Suppressor macrophage treated with lipopolysaccharide for 4 hours (primary cell): ENCODE data around the gene CXorf58.
"Not testable (repeated sequence)": the region's sequence is repeated elsewhere in the genome, so short reads cannot be mapped to it uniquely, and the experiment has no call there.

Experiments
- DNase-seq: peaks from one replicate; pipeline ENCODE4 v3.0.0-alpha.2; 2020

Gene CXorf58

GRCh38 chrX:23907498-23908218, at the start of gene CXorf58, which contains the start of gene APOO:
Gene CXorf58, plus strand, starts transcription at chrX:23908006. Its CDS starts 2,297 bp downstream, at chrX:23910303.
Gene APOO, minus strand, starts transcription at chrX:23907938. Its CDS starts 236 bp downstream, at chrX:23907702.
- peak; percentile 94 for DNase-seq

DNA sequence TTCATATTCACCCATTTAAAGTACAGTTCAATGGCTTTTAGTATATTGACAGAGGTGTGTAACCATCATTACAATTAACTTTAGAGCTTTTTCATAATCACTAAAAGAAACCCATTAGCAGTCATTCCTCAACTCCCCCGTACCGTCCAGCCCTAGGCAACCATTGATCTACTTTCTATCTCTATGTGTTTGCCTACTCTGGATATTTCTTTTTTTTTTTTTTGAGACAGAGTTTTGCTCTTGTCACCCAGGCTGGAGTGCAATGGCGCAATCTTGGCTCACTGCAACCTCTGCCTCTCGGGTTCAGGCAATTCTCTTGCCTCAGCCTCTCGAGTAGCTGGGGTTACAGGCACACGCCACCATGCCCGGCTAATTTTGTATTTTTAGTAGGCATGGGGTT, 48.6 kb upstream of the CXorf58 start:
- not testable (repeated sequence) for DNase-seq

- no peak for DNase-seq
Observed at GRCh38 chrX:23861215-23861896, 46.5 kb upstream of the CXorf58 start.

DNA sequence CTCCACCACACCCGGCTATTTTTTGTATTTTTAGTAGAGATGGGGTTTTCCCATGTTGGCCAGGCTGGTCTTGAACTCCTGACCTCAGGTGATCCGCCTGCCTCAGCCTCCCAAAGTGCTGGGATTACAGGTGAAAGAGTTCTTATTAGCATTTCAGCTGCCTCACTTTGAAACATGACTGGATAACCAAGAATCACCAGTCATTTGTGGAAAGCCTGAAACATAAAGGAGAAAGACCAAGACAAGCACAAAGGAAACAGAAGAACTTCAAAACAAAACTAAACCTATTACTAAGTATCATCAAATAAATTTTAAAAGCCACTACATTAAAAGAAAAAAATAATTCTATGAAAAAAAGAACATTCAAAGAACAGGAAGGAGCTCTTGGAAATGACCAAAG, 45.9 kb upstream of the CXorf58 start:
- DNase-seq: not testable (repeated sequence)

- DNase-seq: no peak
Observed at GRCh38 chrX:23864742-23865326, 43.0 kb upstream of the CXorf58 start.

DNA sequence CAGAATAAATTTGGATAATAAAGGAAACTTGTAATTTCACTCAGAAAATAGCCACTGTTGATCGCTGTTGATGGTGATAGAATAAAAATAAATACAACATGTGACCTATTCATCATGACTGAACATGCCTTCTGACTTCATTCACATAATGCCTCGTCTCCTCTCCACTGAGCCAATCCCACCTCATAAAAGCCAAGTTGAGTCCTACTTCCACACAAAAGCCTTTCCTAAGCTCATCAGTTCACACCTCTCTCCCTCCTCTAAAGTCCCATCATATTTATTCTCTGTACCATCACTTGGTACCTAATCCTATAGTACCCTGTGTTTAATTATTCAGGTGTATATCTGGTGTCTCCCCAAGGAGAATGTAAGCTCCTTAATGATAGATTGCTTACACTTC, 37.8 kb upstream of the CXorf58 start:
- no peak for DNase-seq

GRCh38 chrX:23871905-23872546, 35.8 kb upstream of the CXorf58 start:
- DNase-seq: peak; percentile 80

DNA sequence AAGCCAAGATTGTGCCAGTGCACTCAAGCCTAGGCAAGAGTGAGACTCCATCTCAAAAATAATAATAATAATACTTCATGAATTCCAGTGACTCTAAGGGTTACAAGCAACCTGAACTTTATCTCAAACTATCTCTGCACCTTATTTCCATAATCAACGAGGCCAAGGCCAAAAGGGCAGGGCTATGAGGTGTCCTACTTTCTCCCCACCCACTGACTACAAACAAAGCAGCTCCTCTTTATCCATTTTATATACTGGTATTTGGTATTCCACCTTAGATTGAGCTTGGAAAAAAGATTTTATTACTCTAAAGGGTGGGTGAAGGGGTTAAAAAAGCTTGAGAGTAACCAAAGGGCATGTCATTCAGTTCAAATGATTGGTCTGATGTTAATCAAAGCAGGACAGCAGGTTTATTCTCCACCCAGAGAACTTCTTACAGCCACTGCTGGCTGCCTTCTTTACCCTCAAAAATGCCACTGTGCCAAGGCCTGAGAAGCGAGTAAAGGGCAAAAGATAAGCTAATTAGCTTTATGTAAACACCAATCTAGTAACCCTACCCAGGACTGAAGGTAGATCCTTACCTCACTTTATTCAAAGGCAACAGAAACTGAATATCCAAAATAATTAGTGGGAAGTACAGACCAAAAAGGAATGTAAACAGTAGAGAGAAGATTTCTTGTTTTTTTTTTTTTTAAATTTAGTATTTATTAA, 28.3 kb upstream of the CXorf58 start:
- DNase-seq: no peak

DNA sequence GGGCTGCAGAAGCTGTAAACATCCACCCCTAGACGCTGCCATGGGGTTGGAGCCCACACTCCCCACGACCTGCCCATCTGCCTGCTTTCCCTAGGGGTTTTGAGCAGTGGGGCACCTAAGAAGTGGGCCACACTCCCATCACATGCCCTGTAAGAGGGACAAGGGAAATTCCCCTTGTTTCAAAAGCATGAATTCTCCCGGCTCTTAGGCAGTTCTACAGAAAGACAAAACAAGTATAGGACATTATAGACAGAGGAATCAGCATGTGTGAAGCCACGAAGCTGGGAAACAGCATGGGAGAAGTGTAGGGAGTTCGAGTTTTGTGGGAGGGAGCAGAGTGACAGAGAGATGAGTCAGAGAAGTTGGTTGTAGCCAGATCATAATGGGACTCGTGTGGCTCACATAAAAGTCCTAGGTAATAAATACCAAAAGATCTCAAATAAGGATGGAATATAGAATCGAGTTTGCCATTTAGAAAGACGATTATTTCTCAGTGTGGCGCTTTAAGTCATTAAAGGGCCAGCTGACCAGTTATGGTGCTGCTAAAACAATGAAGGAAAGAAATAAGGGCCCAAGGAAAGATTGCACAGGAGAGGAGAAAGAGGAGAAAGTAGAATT, 24.0 kb upstream of the CXorf58 start:
- DNase-seq: peak; percentile 80

DNA sequence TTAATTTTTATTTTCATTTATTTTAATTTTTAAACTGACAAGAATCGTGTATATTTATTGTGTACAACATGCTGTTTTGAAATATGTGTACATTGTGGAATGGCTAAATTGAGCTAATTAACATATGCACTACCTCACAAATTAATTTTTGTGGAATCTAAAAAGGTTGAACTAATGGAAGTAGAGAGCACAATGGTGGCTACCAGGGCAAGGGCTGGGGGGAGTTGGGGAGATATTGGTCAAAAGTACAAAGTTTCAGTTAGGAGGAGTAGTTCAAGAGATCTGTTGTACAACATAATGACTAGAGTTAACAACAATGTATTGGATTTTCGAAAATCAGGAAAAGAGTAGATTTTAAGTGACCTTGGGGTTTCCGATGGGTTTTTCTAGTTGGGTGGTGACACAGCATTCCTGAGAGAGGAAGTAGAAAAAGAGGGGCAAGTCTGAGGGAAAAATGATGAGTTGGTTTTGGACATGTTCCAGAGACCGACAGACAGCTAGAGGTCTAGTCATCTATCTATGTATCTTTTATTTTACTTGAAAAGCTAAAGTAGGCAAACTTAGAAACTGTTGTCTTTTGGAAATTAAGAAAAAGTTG, 23.3 kb upstream of the CXorf58 start:
- DNase-seq: peak; percentile 85

- DNase-seq: no peak
Observed at GRCh38 chrX:23885803-23886202, 22.0 kb upstream of the CXorf58 start.

- DNase-seq: no peak
Observed at GRCh38 chrX:23887451-23887850, 20.4 kb upstream of the CXorf58 start.

DNA sequence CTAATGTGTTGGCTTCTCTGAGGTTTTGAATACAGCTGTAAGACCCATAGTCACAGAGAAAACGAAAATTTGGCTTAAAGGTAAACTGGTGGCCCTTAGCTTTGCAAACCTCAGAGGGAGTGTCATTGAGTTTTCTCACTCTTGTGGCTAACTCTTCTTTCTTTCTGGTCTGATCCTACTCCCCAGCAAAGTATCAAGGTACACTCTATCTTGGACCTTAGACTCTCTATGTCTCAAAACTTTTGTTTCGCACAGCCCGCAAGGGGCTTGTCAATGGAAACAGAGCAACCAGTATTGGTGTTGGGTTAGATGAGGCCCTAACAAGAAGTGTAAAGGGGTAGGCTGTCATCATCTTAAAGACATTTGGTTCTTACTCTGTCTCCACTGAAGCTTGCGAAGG, 19.9 kb upstream of the CXorf58 start:
- no peak for DNase-seq

DNA sequence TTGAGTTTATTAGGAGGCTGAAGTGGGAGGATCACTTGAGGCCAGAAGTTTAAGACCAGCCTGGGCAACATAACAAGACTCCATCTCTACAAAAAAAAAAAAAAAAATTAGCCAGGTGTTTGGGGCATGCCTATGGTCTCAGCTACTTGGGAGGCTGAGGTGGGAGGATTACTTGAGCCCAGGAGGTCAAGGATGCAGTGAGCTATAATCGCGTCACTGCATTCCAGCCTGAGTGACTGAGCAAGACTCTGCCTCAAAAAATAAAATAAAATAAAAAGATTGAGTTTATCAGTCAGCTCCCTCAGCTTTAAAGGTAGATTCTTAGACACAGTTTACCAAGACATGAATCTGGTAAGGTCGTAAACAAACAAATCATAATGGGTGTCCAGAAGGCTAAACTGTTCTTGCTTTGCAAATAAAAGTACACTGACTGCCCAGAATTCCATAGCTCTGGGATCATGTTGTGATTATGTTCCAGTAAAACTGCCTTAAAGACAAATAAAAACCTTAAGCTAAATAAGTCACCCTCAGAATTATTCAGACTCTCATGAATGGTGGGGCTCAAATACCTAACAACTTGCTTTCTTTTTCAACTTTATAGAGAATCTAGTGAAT, 18.8 kb upstream of the CXorf58 start:
- DNase-seq: no peak

- no peak for DNase-seq
Observed at GRCh38 chrX:23890933-23891332, 16.9 kb upstream of the CXorf58 start.

GRCh38 chrX:23894993-23895392, 12.8 kb upstream of the CXorf58 start:
- not testable (repeated sequence) for DNase-seq

DNA sequence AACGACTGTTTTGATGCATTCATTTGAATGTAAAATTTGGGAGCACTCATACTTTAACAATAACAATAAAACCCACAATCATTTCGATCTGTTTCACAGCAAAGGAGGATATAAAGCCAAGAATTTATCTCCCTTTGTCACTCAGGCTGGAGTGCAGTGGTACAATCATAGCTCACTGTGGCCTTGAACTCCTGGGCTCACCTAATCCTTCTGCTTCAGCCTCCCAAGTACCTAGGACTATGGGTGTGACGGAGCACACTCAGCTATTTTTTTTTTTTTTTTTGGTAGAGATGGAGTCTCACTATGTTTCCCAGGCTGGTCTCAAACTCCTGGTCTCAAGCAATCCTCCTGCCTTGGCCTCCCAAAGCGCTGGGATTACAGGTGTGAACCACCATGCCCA, 11.3 kb upstream of the CXorf58 start:
- not testable (repeated sequence) for DNase-seq

DNA sequence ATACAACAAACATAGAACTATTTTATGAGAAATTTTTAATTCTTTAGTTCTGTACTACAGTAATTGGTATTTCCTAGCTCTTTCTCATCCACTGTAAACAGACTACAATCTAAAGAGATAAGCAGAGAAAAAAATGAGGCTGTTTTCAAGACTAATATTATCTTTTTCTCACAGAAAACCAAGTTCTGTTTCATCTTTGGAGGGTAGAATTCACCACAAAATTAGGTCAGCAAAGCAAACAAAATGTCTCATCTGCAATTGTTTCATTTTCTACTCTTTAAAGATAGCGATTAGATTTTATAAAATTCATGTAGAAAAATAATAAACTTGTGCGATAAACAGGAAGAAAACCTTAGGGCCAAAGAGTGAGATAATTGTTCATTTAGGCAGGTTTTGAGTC, 10.8 kb upstream of the CXorf58 start:
- no peak for DNase-seq

DNA sequence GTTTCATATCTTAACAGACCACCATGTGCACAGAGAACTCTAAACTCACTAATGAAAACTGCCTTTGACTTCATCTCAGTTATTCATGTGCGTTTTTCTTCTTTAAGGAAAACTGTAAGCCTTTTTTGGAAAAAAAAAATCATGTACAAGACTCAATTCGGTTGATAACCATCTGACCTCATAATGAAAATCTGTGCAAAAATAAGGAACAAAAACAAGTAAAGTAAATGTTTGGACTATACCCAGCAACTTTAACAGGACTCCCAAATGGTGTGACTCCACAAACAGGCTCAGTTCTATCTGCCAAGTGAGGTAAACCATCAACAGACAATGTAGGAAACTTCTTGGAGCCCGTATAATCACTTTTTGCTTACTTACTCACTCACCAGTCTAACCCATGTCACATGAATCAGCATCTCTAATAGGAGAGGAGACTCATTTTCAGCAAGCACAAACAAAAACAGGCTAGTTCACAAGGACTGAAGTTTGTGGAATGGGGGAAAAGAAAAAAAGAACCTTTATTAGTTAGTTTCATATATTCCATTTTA, 9.3 kb upstream of the CXorf58 start:
- peak; percentile 52 for DNase-seq

GRCh38 chrX:23900220-23900797, 7.5 kb upstream of the CXorf58 start:
- peak; percentile 65 for DNase-seq

DNA sequence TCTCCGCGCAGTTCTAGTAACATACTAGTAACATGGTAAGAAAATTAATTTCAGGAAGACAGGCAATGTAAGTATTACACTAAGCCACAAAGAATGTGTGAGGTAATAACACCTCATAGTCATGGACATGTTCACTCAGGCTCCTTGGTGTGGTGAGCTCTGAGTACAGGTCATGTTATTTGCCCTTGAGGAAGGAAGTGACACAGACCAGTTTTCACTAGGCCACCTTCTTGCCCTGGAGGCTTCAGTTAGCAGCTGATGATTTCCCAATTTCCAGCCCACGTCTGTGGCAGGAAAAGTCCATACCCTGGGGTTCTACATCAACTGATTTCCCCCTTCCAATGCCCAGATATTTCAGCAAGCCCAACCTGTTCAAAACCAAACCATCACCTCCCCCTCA, 6.7 kb upstream of the CXorf58 start:
- peak; percentile 76 for DNase-seq
